ENCODE data around the gene MTUS2.
A peak's percentile ranks its signal among the peaks of the same experiment; 100 is the strongest.

Gene MTUS2

DNA sequence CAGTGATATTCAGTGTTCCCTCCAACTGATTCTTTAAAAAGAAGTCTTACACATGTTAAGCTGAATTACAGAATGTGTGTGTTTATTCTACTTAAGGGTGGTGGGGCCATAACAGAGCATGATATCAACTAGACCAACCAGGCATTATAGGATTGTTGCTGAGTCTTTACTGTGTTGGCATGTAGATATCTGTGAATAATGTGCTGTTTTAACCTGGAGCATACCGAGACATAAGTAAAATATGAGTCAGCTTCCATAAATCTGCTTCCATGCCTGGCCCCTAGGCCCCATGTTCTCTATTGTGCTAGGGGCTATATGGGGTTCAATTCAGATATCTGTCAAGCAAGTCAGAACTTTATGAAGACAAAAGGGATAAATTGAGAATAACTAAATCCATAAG is 295.7 kb downstream of the MTUS2 start:
- no peak for DNase-seq

- no peak for DNase-seq
These were observed 297.5 kb downstream of the MTUS2 start for GRCh38 chr13:29117663-29118062.

DNA sequence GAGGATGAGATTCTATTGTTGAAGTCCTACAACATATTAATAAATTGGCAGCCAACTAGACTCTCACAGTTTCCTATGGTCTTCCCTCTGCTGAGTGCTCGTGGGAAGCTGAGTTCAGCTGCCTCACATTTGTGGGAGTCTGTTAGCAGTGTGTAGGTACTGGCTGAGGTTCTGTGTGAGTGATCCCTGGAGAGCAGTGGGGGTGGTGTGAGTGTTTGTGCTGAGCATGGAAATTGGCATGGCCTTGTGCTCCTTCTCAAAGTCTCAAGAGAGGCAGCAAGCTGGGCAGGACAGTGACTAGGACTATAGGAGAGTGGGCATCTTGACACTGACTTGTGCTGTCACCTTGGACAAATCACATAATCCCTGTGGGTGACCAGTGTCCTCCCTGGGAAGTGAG is 298.3 kb downstream of the MTUS2 start:
- no peak for DNase-seq

- DNase-seq: peak; percentile 64
These were observed 305.2 kb downstream of the MTUS2 start for GRCh38 chr13:29125191-29125933.

- DNase-seq: no peak
These were observed 305.8 kb downstream of the MTUS2 start for GRCh38 chr13:29125934-29126424.

GRCh38 chr13:29129616-29130015 is 309.5 kb downstream of the MTUS2 start:
- DNase-seq: no peak

DNA sequence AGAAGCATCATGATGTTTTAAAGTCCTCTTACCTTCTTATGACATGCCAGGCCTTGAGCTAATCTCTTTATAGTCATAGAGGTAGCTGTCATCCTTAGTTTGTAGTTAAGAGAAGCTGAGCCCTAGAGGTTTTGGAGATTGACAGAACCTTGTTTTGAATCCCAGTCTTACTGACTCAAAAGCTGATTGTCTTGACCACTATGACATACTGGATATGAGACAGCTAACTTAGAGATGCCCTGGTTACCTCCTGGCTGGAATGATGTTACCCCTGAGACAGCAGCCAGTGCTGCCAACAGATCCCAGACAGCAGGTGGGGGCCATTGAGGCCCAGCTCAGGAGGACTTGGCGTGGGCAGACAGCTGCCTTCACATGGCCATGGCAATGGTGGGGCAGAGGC is 311.0 kb downstream of the MTUS2 start:
- no peak for DNase-seq

DNA sequence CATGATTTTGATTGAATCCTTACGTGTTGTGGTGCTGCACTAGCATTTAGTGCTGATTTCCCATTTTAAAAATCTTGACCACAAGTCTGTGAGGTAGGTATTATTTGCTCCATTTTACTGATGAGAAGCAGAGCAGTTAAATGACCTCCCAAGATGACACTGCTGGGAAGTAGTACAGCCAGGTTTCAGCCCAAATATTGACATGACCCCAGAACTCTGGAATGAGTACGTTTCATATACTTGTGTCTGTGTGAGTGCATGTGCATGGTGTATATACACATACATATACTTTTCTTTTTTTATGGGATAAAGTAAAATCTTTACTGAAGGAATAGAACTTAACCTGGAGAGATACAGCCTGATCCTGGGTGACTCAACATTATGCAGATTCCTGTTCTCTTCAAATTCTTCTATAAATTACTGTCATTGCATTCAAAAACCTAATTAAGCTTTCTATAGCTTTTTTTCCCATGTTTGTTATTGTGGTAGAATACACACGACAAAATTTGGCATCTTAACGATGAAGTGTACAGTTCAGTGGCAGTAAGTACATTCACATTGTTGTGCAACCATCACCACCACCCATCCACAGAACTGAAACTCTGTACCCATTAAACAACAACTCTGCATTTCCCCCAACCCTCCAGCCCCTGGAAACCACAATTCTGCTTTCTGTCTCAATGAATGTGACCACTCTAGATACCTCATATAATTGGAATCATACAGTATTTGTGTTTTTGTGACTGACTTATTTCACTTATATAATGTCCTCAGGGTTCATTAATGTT is 311.9 kb downstream of the MTUS2 start:
- DNase-seq: no peak

DNA sequence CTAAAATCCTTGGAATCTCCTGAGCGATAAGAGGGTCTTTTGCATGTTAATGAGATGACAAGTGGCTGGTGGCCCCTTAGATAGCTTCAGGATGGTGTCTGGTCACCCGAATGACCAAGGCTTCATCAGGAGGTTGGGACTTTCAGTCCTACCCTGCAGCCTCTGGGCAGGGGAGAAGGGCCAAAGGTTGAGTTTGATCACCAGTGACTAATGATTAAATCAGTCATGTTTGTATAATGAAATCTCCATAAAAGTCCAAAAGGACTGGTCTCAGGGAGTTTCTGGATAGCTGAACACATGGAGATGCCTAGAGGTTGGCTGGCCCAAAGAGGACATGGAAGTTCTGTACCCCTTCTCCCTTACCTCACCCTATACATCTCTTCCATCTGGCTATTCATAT is 316.2 kb downstream of the MTUS2 start:
- no peak for DNase-seq

GRCh38 chr13:29137016-29137415 is 316.9 kb downstream of the MTUS2 start:
- DNase-seq: no peak

DNA sequence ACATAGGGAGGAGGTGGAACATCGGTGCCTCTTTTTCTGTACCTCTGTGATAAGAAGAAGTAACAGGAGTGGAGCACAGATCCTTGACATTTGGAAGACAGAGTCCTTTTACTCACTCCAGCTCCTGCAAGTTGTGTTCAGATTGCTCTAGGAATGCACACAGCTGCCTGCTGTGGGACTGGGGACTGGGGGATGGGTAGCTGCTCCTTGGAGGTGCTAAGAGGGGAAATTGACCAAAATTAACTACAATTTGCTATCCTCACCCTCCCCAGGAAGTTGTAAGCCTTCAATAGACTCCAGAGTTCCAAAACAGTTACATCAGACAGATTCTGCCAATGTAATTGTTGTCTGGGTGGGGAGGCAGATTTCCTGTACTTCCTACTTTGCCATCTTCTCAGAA is 317.9 kb downstream of the MTUS2 start:
- no peak for DNase-seq

- DNase-seq: no peak
These were observed 320.1 kb downstream of the MTUS2 start for GRCh38 chr13:29140277-29140676.

DNA sequence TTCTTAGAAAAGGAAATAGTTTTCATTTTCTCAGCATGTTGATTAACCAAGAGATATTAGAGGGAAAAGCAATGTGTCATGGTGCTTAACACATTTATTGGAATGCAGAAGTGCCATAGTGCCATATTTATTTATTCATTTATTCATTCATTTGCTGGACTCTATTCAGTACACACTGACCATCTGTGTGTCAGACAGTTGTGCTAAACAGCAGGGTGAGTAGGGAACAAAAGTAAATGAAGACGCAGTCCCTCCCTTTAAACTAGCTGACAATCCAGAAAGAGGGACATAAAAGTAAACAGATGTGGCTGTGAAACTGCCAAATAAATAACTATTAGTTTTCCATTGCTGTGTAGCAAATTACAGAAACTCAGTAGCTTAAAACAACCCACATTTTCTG is 323.7 kb downstream of the MTUS2 start:
- DNase-seq: no peak

- DNase-seq: no peak
These were observed 334.3 kb downstream of the MTUS2 start for GRCh38 chr13:29154390-29154789.

- DNase-seq: no peak
These were observed 336.0 kb downstream of the MTUS2 start for GRCh38 chr13:29156136-29156535.

- DNase-seq: no peak
These were observed 339.7 kb downstream of the MTUS2 start for GRCh38 chr13:29159871-29160270.

DNA sequence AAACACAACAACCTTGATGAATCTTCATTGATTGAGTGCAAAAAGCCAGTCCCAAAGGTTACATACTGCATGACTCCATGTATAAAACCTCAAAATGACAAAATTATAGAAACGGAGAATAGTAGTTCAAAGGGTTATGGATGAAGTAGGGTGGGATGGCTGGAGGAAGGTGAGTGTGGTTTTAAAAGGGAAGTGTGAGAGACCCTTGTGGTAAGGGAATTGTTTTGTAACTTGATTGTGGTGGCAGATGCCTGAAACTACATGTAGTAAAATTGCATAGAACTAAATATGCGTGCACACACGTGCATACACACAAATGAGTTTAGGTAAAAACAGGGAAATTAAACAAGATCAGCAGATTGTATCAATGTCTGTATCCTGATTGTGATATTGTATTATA is 340.7 kb downstream of the MTUS2 start:
- DNase-seq: no peak

DNA sequence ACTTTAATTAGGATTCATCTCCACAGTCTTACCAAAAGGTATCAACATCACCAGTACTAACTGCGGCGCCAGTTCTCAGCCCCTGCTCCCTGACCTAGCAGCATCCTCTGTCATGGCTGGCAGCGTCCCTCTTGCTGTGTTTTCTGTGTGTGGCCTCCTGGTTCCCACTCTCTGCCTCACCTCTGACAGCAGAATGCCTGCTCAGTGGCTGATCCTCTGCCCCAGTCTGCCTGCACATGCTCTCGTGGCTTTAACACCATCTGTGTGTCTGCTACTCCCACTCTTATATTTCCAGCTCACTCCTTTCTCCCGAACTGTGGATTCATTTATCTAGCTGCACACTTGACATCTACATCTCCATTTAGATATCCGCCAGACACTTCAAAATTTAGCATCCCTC is 341.5 kb downstream of the MTUS2 start:
- DNase-seq: no peak

DNA sequence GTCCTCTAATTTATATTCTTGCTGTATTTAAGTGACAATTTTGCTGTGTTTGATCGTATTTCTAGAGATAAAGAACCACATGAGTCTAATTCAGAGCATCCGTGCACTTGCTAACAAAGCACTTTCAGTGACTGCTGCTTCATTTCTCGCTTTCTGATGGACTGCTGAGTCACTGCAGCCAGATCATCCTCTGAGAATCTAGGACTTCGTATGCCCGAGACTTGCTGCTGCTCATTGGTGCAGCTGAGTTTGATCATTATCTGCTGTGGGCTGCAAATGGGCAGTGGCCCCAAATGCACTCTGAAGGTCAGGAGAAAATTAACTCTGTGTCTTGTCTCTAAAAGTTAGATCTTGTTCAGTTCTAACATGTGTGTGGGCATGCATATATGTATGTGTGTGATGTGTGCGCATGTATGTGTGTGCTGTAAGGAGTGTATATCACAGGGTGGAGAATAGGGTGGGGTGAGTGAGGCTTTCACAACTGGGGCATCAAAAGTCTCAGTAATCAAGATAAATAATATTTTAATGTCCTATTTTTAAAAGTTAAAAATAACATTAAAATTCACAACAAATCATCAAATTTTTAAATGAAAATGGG is 342.6 kb downstream of the MTUS2 start:
- DNase-seq: no peak

DNA sequence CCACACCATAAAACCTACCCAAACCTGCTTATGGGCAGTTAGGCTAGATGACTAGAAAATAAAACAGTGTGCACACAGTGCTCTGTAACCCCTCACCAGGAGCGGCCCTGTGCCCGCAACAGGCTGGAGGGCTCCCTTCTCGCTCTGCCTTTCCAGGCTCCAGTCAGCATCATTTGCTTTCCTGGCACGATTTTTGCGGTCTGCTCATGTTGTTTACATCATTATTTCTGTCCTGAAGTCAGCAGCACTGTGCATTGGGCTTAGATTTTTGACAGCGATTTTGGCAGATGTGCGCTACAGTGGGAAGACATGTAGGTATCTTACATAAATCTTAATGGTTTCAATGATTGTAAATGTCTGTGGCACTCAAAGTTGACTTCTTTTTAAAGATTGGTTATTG is 344.0 kb downstream of the MTUS2 start:
- DNase-seq: no peak

- no peak for DNase-seq
These were observed 345.1 kb downstream of the MTUS2 start for GRCh38 chr13:29165216-29165615.

GRCh38 chr13:29165840-29166239 is 345.7 kb downstream of the MTUS2 start:
- no peak for DNase-seq

GRCh38 chr13:29170436-29171082 is 350.4 kb downstream of the MTUS2 start:
- no peak for DNase-seq

Measured in NCI-H526 treated with DMSO at 0.1 percent for 48 hours (cell line).